Thoracic aorta (tissue), 2 donors: ENCODE measurements around the gene RPS6KA5. TPM values are rescaled to one million over a fixed set of nuclear protein-coding genes. Genes with fewer than 3 reads are reported as not detected.

Source experiments
- ATAC-seq: fragments of 150-250 bp; one replicate; pipeline ENCODE4 v1.8.0; 2017; ENCODE audit warnings: low read depth; ENCODE audit not compliant: insufficient number of reproducible peaks, low FRiP score
- DNase-seq: peaks from one replicate; pipeline ENCODE4 v3.0.0-alpha.2; 2020; ENCODE audit warnings: low spot score
- H3K27ac ChIP-seq, 2 donors: fragments of 200-600 bp; sonication (generic); 1 replicate in 1 of 2; 2 replicates in 1 of 2; pipeline ENCODE4 v1.5.1; 2016; ENCODE audit warnings: mild to moderate bottlenecking in 2 of 2, moderate library complexity in 2 of 2
- H3K27me3 ChIP-seq: fragments of 200-600 bp; sonication (generic); replicated peaks from 2 replicates; pipeline ENCODE4 v1.6.0; 2016; ENCODE audit warnings: mild to moderate bottlenecking; ENCODE audit not compliant: insufficient read depth
- H3K36me3 ChIP-seq: fragments of 200-600 bp; sonication (generic); one replicate; pipeline ENCODE4 v1.5.1; 2016
- H3K4me1 ChIP-seq, 2 donors: fragments of 200-600 bp; sonication (generic); 1 replicate in 1 of 2; 2 replicates in 1 of 2; pipeline versions ENCODE4 v1.5.1 to v1.6.0; 2016; ENCODE audit warnings: low read depth in 2 of 2, mild to moderate bottlenecking in 1 of 2; ENCODE audit not compliant: control insufficient read depth in 1 of 2
- H3K4me3 ChIP-seq: fragments of 200-600 bp; sonication (generic); 2 replicates; pipeline ENCODE4 v1.5.1; 2016; ENCODE audit warnings: mild to moderate bottlenecking
- H3K9me3 ChIP-seq: fragments of 200-600 bp; sonication (generic); 2 replicates; pipeline ENCODE4 v1.5.1; 2016
- CTCF ChIP-seq: fragments of 200-600 bp; sonication (generic); IDR thresholded peaks from one replicate; pipeline ENCODE4 v1.5.1; 2019; ENCODE audit warnings: antibody characterized with exemption
- total RNA-seq, 2 donors: library from RNA; depleted of rRNA; stranded (reverse); fragments of >200 nt; gene quantifications; one replicate each; pipeline versions ENCODE4 v1.1.0 to v1.2.3, GENCODE V29; 2016

RPS6KA5 gene
- total RNA-seq, 2 donors from 2014 or later, result 1.4 to 4.6 TPM

DNA sequence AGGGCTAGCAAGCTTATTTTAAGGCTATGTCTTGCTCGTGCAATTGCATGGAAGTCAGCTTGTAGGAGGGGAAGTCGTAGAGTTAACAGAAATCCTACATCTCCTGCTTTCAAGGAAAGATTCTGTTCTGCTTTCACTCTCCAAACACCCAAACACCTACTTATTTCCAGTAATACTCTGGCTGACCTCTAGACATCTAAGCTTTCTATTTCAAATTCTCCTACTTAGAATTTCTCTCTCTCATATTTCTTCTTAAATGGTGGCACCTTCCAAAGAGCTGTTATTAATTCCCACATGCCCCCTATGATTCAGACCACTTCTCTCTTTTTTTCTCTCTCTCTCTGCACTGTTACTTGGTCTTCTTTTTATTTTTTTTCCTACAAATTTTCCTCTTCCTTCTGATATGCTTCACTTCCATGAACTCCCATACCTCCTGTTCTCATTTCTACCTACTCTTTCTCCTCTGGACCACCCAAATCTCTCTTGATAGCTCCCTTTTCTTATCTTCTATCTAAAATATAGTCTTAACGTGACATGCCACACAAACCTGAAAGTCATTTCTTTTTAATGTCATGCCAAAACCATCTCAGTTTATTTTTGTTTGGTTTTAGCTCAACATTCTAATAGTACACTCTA is 90.8 kb downstream of the RPS6KA5 start:
- no peak for TF ChIP-seq CTCF
- H3K9me3 ChIP-seq, result no peaks in the 10 kb centered on the region
- no peak for ATAC-seq
- no peak overlapping the region for H3K27ac ChIP-seq
- DNase-seq, result no peak
- H3K36me3 ChIP-seq, result no peaks in the 10 kb centered on the region
- no peaks in the 10 kb centered on the region for H3K4me1 ChIP-seq
- H3K27me3 ChIP-seq, result no peaks in the 10 kb centered on the region
- no peak overlapping the region for H3K4me3 ChIP-seq

GRCh38 chr14:90968025-90968424 is 92.4 kb downstream of the RPS6KA5 start:
- ATAC-seq (no peak), DNase-seq (no peak)
- H3K36me3 ChIP-seq, result no peaks in the 10 kb centered on the region
- H3K9me3 ChIP-seq, result no peaks in the 10 kb centered on the region
- H3K27ac ChIP-seq, result no peak overlapping the region
- H3K4me3 ChIP-seq, result no peak overlapping the region
- no peak for TF ChIP-seq CTCF
- no peaks in the 10 kb centered on the region for H3K27me3 ChIP-seq
- H3K4me1 ChIP-seq, result no peaks in the 10 kb centered on the region

GRCh38 chr14:90966493-90966892 is 93.9 kb downstream of the RPS6KA5 start:
- Histone ChIP-seq H3K27me3 (no peaks in the 10 kb centered on the region), H3K36me3 (no peaks in the 10 kb centered on the region), H3K9me3 (no peaks in the 10 kb centered on the region), H3K4me3 (no peak overlapping the region), H3K27ac (no peak overlapping the region), H3K4me1 (no peaks in the 10 kb centered on the region)
- ATAC-seq (no peak), DNase-seq (no peak)
- TF ChIP-seq CTCF, result no peak

GRCh38 chr14:90965765-90966164 is 94.7 kb downstream of the RPS6KA5 start:
- no peaks in the 10 kb centered on the region for H3K9me3 ChIP-seq
- H3K27ac ChIP-seq, result no peak overlapping the region
- no peak for ATAC-seq
- no peaks in the 10 kb centered on the region for H3K4me1 ChIP-seq
- no peaks in the 10 kb centered on the region for H3K36me3 ChIP-seq
- no peaks in the 10 kb centered on the region for H3K27me3 ChIP-seq
- H3K4me3 ChIP-seq, result no peak overlapping the region
- TF ChIP-seq CTCF, result no peak
- DNase-seq, result no peak

DNA sequence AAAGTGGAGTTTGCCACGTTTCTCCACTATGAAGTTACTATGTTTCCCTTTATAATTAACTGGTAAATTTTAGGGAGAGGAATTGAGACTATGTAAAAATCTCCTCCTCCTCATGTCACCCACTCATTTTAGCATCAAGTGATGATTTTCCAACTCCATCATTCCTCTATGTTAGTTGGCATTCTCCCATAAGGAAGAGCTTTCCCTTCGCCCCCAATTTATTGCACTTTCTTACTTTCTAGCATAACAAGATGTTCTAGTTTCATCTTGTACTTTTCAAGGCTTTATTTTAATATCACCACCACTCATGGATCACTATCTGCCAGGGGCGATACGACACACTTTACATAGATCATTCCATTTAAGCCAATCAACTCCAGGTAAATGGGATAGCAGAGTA is 97.1 kb downstream of the RPS6KA5 start:
- DNase-seq (no peak), ATAC-seq (no peak)
- Histone ChIP-seq H3K36me3 (no peaks in the 10 kb centered on the region), H3K4me1 (no peaks in the 10 kb centered on the region), H3K27ac (no peak overlapping the region), H3K9me3 (no peaks in the 10 kb centered on the region), H3K27me3 (no peaks in the 10 kb centered on the region), H3K4me3 (no peak overlapping the region)
- no peak for TF ChIP-seq CTCF
